Activated CD8-positive, alpha-beta memory T cell treated with anti-CD3 and anti-CD28 coated beads, Interleukin-2, amount 10 ng/mL, durations not matched to agents 7 days and 5 days (primary cell): ENCODE measurements around the gene CARNS1. TPM values are rescaled to one million over a fixed set of nuclear protein-coding genes. Genes with fewer than 3 reads are reported as not detected.
A peak's percentile ranks its signal among the peaks of the same experiment; 100 is the strongest.

Experiments used
- ATAC-seq: fragments of 150-1000 bp; cut with Tn5 transposase; one replicate; pipeline ENCODE4 v1.10.0; 2021; ENCODE audit warnings: moderate library complexity
- CTCF ChIA-PET: fragments of 350-600 bp; sonication (Branson Sonifier 250); formaldehyde crosslinking; loops from one replicate; lab custom pipeline; 2021; ENCODE audit warnings: antibody characterized with exemption; lab: Charles Lee
- DNase-seq: peaks from one replicate; pipeline ENCODE4 v3.0.0-alpha.2; 2020
- H3K27ac Mint-ChIP-seq: one replicate; pipeline ENCODE4 v1.8.0; 2021; ENCODE audit warnings: mild to moderate bottlenecking, mixed read lengths
- H3K27me3 Mint-ChIP-seq: one replicate; pipeline ENCODE4 v1.8.0; 2021; ENCODE audit warnings: mixed read lengths
- H3K36me3 Mint-ChIP-seq: one replicate; pipeline ENCODE4 v1.8.0; 2021; ENCODE audit warnings: mild to moderate bottlenecking, mixed read lengths
- H3K4me1 Mint-ChIP-seq: one replicate; pipeline ENCODE4 v1.8.0; 2021; ENCODE audit warnings: mixed read lengths
- H3K4me3 Mint-ChIP-seq: one replicate; pipeline ENCODE4 v1.8.0; 2021; ENCODE audit warnings: mild to moderate bottlenecking, moderate library complexity, mixed read lengths
- H3K9me3 Mint-ChIP-seq: one replicate; pipeline ENCODE4 v1.8.0; 2022; ENCODE audit warnings: low read depth, mixed read lengths
- total RNA-seq, 2 experiments: library from RNA; stranded (reverse); gene quantifications; one replicate each; pipeline ENCODE4 v1.2.3, GENCODE V29; 2021

The CARNS1 gene
- total RNA-seq, 2 experiments from 2014 or later, result 1.3 TPM

DNA sequence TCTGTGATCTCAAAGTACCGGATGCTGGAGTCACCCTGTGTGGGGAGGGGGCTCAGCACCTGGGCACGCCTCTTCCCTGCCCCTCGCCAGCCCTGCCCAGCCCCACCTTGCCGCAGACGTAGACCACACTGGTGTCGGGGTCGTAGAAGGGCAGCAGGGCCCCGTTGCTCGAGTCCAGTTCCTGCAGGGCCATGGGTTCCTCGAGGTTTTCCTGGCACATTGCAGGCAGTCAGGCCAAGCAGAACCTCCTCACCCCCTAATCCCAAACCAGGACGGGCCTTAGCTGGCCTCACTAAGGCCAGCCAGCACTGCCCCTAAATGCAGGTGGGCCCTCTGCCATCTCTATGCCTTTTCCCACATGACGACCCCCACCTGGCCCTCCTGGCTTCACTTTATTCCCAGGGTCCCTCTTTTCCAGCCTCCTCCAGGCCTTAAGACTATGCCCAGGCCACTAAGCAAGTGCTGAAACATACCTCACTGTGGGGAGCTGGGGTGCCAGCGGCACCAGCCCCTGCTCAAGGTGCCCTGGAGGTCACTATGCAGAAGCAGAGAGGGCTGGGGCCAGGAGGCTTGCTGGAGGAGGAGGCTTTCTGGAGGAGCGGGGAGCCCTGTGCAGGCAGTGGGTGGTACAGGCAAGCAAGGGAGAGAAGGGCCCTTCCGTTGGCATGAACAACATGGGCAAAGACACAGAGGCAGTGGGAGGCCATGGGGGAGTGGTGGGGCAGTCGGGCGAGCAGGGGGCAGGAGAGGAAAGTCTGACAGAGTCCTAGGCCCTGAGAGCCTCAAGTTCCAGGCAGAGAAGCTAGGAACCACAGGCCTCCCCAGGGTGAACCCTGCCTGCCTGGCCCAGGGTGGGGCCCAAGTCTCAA, 25.0 kb downstream of the CARNS1 start:
- Mint-ChIP-seq H3K4me3 (peak overlapping the region; percentile 95), H3K9me3 (no peaks in the 10 kb centered on the region), H3K27ac (peak overlapping the region; percentile 93), H3K36me3 (peaks cover 19% of the 10 kb centered on the region), H3K27me3 (no peaks in the 10 kb centered on the region), H3K4me1 (peaks cover 58% of the 10 kb centered on the region)
- DNase-seq (no peak), ATAC-seq (no peak)
- CTCF ChIA-PET, result interaction anchor here (1.2 to 1.9 kb wide), 3 partner anchors 12 to 39 kb away, joined by 3 to 8 read pairs (median 5); partner anchors contain the start of genes GPR152, PPP1CA and RPS6KB2

DNA sequence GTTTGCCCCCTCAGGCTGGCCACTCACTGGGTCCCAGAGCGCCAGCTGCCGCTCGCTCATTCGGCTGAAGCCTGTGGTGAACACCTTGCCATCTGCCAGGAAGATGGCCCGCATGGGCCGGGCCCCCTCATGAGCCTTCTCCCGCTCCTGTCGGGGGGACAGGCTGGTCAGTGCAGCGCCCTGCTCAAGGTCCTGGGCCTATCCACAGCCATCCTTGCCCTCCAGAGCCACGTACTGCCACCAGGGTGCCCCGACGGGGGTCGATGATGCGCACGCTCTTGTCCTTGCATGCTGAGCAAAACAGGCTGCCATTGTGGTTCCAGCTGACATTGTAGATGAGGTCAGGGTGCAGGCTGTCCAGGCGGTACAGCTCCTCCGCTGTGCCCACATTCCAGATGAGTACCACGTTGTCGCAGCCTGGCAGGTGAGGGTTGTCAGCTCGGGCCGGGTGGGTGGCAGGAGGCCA, 25.7 kb downstream of the CARNS1 start:
- Mint-ChIP-seq H3K4me3 (peak overlapping the region; percentile 8), H3K36me3 (peaks cover 13% of the 10 kb centered on the region), H3K27ac (peak overlapping the region; percentile 29), H3K9me3 (no peaks in the 10 kb centered on the region), H3K27me3 (no peaks in the 10 kb centered on the region), H3K4me1 (peaks cover 61% of the 10 kb centered on the region)
- ATAC-seq, result no peak
- no peak for DNase-seq
- CTCF ChIA-PET, result interaction anchor here (0.6 to 1.9 kb wide), 2 partner anchors 12 to 40 kb away, joined by 3 to 8 read pairs; partner anchors contain the start of gene PPP1CA

DNA sequence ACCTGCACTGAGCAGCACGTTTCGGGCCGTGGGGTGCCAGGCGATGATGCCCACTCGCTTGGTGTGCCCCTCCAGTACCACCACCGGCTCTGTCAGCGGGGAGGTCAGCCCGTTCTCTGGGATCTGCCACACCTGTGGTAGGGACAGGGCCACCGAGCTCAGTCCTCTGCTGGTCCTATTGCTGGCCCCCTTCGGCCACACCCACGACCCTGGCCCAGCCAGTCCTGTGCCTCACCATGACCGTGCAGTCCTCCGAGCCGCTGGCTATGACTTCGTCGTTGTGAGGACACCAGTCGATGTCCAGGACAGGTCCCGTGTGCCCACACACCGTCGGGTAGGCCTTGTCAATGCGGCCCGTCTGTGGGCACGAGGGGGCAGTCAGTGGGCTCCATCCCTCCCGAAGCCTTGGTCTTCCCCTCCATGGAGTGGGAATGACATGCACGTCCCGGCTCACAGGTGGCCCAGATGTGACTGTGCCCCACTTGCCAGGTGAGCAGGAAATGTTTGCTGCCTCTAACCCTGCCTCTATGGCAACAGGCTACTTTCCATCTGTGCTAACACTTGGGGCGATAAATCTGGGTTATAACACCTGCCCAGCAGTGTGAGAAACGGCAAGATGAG, 26.4 kb downstream of the CARNS1 start:
- ATAC-seq (no peak), DNase-seq (no peak)
- Mint-ChIP-seq H3K36me3 (peaks cover 7% of the 10 kb centered on the region), H3K4me1 (peaks cover 69% of the 10 kb centered on the region), H3K4me3 (no peak overlapping the region), H3K27me3 (no peaks in the 10 kb centered on the region), H3K9me3 (no peaks in the 10 kb centered on the region), H3K27ac (peak overlapping the region; percentile 56)
- CTCF ChIA-PET, result interaction anchor here (0.6 to 1.9 kb wide), 2 partner anchors 13 to 40 kb away, joined by 3 to 8 read pairs; partner anchors contain the start of gene PPP1CA

DNA sequence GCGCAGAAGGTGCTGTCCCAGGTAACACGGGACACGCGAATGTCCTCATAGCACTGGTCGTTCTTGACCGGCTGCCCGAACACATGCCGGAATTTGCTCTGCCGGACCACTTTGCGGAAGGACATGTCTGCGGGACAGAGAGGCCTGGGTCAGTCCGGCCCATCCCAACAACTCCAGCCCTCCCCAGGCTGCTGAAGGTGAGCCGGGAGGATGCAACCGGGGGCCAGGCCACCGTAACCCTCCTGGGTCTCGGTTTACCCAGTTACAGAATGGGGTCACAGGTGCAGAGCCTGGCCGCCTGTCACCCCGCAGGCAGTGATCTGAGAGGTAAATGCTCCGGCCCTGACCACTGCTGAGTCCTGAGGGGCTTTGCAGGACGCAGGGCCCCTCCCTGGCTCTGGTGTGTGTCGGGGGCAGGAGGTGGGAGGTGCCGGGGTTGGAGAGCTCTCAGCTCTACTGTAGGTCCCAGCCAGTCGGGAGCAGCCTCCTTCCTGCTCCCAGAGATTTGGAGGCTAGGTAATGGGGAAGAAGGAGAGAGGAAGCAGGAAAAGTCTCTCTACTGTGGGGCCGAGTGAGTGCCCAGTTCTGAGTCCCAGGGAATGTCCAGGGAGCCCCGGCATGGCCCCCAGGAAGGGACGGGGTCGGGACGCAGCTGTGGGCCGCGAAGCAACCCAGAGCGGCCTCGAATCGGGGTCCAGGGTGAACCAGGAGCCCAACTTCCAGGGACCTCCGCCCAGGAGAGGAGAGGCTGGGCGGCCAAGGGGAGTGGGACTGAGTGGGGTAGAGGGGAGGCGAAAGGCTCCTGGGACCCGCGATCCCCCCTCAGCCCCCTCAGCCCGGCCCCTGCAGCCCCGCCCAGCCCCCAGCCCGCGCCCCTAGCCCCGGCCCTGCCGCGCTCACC, 27.3 kb downstream of the CARNS1 start:
- no peak for DNase-seq
- H3K9me3 Mint-ChIP-seq, result no peaks in the 10 kb centered on the region

DNA sequence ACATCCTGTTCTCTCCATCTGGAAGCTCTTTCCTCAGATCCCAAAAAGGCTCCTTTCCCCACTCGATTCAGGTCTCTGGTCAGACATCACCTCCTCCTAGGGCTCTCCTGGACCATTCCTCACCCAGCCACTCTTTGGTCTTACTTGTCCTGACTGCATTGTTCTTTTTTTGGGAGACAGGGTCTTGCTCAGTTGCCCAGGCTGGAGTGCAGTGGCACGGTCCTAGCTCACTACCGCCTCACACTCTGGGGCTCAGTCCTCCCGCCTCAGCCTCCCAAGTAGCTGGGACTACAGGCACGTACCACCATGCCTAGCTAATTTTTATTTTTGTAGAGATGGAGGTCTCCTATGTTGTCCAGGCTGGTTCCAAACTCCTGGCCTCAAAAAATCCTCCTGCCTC, 30.0 kb downstream of the CARNS1 start:
- H3K27ac Mint-ChIP-seq, result peak overlapping the region; percentile 79
- peaks cover 69% of the 10 kb centered on the region for H3K4me1 Mint-ChIP-seq
- CTCF ChIA-PET, result no interaction called here
- H3K9me3 Mint-ChIP-seq, result no peaks in the 10 kb centered on the region
- DNase-seq (no peak), ATAC-seq (no peak)
- H3K4me3 Mint-ChIP-seq, result peak overlapping the region; percentile 5
- H3K36me3 Mint-ChIP-seq, result no peaks in the 10 kb centered on the region
- peaks cover 2% of the 10 kb centered on the region for H3K27me3 Mint-ChIP-seq

More for the DNA sequence above, 27.3 kb downstream of the CARNS1 start:
- Mint-ChIP-seq H3K36me3 (peaks cover 1% of the 10 kb centered on the region), H3K4me1 (peaks cover 76% of the 10 kb centered on the region), H3K27ac (peak overlapping the region; percentile 56), H3K27me3 (no peaks in the 10 kb centered on the region), H3K4me3 (peak overlapping the region; percentile 30)
- no peak for ATAC-seq
- CTCF ChIA-PET, result interaction anchor here (1.6 kb wide), 1 partner anchor 25 kb away, joined by 5 read pairs; no protein-coding TSS in a partner anchor

DNA sequence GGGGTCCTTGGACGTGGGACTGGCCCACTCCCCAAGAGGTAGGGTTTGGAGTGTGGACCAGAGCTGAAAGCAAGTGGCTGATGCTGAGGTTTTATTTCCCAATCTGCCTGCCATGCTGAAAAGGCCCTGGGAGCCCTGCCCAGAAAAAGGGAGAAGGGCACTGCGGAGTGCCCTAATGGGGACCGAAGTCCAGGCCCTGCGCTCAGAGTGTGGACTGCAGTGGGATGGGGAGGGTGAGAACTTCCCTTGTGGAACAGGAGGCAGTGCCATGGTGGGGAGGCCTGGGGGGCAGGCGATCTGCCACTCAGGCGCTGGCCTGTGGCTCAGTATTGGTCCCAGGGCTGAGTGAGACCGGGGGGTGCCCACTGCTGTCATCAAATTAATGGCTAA, 32.7 kb downstream of the CARNS1 start:
- no peak for DNase-seq
- no peak for ATAC-seq
- Mint-ChIP-seq H3K36me3 (no peaks in the 10 kb centered on the region), H3K4me1 (peaks cover 55% of the 10 kb centered on the region), H3K4me3 (no peak overlapping the region), H3K27ac (no peak overlapping the region), H3K9me3 (no peaks in the 10 kb centered on the region), H3K27me3 (peaks cover 2% of the 10 kb centered on the region)
- CTCF ChIA-PET, result interaction anchor here (0.6 kb wide), 1 partner anchor 1615 kb away, joined by 3 read pairs; no protein-coding TSS in a partner anchor

DNA sequence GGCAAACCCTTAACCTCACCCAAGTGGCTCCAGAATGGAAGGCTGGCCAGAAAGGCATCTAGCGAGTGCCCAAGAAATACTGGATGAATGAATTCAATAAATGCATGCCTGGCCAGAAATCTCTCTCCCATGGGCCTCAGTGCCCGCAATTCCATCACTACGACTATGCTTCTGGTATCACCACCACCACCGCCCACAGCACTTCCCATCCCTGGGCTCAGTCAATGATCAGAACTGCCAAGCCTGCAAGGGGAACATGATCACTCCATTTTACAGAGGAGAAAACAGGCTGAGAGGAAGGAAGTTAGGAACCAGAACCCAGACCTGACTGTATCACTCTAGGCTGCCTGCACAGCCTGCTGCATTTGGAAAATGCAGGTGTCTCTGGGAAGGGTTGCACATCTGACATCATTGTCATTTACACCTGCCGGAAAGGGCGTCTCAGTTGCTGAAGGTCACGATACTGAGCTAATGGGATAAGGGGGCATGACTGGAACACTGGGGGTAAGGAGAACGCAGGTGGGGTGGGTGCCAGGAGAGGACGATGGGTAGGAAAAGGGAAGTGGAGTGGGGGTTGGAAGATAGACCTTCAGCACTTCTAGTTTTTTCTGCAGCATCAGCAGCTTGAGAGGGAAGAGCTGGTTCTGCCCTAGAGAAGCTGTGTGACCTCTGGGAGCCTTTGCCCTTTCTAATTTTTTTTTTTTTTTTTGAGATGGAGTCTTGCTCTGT, 33.8 kb downstream of the CARNS1 start:
- H3K4me1 Mint-ChIP-seq, result peaks cover 49% of the 10 kb centered on the region
- peaks cover 2% of the 10 kb centered on the region for H3K27me3 Mint-ChIP-seq
- H3K9me3 Mint-ChIP-seq, result no peaks in the 10 kb centered on the region
- no peak overlapping the region for H3K4me3 Mint-ChIP-seq
- H3K27ac Mint-ChIP-seq, result no peak overlapping the region
- no peak for ATAC-seq
- H3K36me3 Mint-ChIP-seq, result no peaks in the 10 kb centered on the region
- CTCF ChIA-PET, result interaction anchor here (1.4 kb wide), 1 partner anchor 12 kb away, joined by 6 read pairs; the partner anchor contains the start of gene PTPRCAP
- no peak for DNase-seq

DNA sequence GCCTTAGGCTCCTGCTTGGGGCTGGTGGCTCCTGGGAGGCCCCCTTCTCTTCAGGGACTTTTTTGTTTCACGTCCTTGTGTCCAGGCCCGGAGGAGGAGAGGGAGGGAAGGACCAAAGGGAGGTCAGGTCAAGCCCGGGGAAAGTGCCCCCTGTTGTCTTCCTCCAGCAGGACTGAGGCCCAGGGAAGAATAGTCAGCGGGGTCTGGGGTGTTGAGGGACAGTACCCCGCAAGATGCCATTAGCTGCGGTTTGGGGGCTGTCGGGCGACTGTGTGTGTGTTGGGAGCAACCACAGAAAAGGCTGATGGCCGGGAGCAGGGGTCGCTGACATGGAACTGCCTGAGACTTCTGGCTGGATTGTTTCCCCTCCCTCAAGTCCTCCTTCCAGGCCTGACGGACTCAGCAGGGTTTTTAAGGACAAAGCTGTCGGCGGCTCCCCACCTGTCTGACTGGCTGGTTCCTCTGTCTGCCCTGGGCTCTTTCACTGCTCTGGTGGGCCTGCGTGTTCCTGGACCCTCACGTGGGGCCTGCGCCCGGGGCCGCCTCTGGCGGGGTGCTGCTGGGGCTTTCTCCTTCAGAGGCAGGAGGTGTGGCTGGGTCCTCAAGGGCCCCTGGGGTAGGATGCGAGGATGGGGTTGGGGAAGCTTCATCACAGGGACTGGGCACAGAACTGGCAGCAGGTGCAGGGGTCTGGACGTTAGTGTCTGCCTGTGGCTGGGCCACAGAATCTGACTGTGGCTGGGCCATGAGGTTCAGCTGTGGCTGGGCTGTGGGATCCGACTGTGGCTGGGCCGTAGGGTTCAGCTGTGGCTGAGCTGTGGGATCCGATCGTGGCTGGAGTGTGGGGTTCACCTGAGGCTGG, 35.5 kb downstream of the CARNS1 start:
- H3K36me3 Mint-ChIP-seq, result no peaks in the 10 kb centered on the region
- H3K9me3 Mint-ChIP-seq, result no peaks in the 10 kb centered on the region
- H3K4me3 Mint-ChIP-seq, result no peak overlapping the region
- peaks cover 32% of the 10 kb centered on the region for H3K4me1 Mint-ChIP-seq
- CTCF ChIA-PET, result interaction anchor here (0.9 to 2.1 kb wide), 2 partner anchors 50 to 99 kb away, joined by 3 to 5 read pairs; partner anchors contain the start of gene PPP1CA
- DNase-seq (no peak), ATAC-seq (no peak)
- H3K27ac Mint-ChIP-seq, result no peak overlapping the region
- peaks cover 2% of the 10 kb centered on the region for H3K27me3 Mint-ChIP-seq

DNA sequence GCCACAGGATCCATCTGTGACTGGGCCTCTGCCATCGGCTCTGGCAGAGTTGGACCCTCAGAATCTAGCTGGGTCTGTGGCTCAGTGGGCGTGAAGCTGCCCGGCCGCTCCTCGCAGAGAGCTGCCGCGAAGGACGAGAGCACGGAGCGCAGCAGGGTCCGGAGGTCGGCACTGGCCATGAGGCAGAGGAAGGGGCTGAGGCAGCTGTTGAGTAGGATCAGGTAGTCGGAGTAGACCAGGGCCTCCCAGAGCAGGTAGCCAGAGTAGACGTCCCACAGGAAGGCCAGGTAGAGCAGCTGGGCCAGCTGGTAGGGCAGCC, 36.1 kb downstream of the CARNS1 start:
- CTCF ChIA-PET, result interaction anchor here (0.9 to 2.1 kb wide), 2 partner anchors 50 to 100 kb away, joined by 3 to 5 read pairs; partner anchors contain the start of gene PPP1CA
- ATAC-seq (no peak), DNase-seq (no peak)
- Mint-ChIP-seq H3K27ac (no peak overlapping the region), H3K27me3 (peaks cover 2% of the 10 kb centered on the region), H3K4me1 (peaks cover 26% of the 10 kb centered on the region), H3K36me3 (no peaks in the 10 kb centered on the region), H3K9me3 (no peaks in the 10 kb centered on the region), H3K4me3 (no peak overlapping the region)

DNA sequence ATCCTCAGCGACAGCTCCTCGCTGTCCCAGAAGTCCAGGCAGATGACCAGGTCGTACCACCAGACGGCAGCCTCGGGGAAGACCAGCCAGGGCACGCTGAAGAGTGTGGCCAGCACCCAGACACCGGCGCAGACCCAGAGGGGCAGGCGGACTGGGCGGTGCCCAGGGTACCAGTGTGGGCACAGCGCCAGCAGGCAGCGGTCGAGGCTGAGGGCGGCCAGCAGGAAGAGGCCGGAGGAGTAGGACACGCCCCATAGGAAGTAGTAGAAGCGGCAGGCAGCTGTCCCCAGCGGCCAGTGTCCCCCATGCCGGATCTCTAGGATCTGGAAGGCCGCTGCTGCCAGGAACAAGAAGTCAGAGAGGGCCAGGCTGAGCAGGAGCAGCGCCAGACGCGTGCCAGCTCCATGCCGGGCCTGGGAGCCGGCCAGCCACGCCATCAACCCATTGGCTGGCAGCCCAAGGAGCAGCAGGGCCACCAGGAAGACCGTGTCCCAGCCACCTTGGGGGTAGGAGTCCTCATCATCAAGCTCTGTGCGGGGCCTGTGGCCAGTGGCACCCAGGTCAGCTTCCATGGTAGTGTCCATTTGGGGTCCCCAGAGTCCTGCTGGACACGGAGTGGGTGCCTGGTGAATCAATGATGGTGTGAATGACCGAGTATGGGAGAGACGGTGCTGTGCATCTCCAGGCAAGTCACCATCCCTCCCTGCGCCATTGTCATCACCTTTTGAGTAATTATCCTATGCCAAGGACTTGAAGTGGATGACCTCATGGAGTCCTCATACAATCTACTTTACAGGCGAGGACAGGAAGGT, 36.9 kb downstream of the CARNS1 start, which contains the start of gene GPR152:
TSS of gene GPR152 (minus strand) at position 589 of the 812 bp plus-strand sequence. CDS start at position 584, 5 bp downstream.
- DNase-seq (no peak), ATAC-seq (no peak)
- no peak within 1 kb of the TSS for H3K4me3 Mint-ChIP-seq
- no peak within 1 kb of the TSS for H3K27ac Mint-ChIP-seq
- peaks cover 2% of the 10 kb centered on the region for H3K27me3 Mint-ChIP-seq
- H3K9me3 Mint-ChIP-seq, result no peaks in the 10 kb centered on the region
- H3K36me3 Mint-ChIP-seq, result no peaks in the 10 kb centered on the region
- H3K4me1 Mint-ChIP-seq, result peaks cover 18% of the 10 kb centered on the region
- CTCF ChIA-PET, result interaction anchor here (1.0 to 2.1 kb wide), 2 partner anchors 13 to 101 kb away, joined by 3 to 5 read pairs; no protein-coding TSS in a partner anchor
